Middle frontal gyrus (tissue), 1 donor: Measurements from ENCODE around the gene INO80D.
A peak's percentile ranks its signal among the peaks of the same experiment; 100 is the strongest.
"Not testable (repeated sequence)": the region's sequence is repeated elsewhere in the genome, so short reads cannot be mapped to it uniquely, and the experiment has no call there.

Experiments used
- DNase-seq: peaks from one replicate; pipeline ENCODE4 v3.0.0-alpha.2; 2015; ENCODE audit warnings: low spot score; ENCODE audit errors: extremely low spot score

The INO80D gene, protein sequence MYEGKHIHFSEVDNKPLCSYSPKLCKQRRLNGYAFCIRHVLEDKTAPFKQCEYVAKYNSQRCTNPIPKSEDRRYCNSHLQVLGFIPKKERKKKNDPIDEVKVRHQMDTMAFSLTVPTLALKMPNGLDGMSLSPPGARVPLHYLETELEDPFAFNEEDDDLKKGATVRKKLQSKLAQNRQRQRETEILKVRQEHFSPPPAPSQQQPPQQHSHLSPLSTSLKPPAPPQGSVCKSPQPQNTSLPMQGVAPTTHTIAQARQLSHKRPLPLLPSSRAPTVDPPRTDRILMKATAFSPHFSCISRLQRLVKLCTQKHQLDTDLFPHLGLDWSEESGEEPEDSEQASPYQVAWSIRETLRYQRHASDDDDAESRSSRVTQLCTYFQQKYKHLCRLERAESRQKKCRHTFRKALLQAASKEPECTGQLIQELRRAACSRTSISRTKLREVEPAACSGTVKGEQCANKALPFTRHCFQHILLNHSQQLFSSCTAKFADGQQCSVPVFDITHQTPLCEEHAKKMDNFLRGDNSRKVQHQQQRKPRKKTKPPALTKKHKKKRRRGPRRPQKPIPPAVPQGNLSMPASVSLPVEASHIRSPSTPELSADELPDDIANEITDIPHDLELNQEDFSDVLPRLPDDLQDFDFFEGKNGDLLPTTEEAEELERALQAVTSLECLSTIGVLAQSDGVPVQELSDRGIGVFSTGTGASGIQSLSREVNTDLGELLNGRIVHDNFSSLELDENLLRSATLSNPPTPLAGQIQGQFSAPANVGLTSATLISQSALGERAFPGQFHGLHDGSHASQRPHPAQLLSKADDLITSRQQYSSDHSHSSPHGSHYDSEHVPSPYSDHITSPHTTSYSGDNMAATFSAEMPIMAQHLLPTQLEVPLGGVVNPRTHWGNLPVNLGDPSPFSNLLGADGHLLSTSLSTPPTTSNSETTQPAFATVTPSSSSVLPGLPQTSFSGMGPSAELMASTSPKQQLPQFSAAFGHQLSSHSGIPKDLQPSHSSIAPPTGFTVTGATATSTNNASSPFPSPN

DNA sequence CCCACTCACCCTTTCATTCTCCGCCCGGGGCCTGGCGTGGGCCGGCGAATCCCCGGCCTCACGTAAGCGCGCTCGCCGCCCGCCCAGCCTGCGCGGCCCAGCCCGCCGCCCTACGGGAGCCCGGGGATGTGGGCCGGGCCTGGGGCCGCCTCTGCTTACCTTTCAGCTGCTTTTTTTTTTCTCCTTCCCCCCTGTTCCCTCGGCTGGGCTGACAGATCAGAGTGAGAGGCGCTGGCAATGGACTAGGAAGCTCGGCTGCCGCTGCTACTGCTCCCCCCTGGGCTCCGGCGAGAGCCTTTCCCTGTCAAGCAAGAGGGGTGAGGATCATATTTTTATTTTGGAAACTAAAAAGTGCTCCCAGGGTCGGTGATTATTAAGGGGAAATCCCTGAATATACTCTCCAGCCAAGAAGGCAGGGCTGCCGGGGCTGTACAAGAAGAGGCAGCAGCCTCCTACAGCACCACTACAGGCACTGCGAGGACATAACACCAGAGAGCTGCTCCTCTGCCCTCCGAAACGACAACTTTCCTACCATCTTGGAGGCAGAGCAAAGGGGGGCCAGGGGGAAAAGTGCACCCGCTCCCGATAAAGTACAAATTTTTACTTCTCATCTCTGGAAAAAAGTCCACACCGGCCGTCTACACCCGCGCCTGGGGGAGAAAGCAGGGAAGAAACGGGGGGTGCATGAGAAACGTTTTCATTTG, at the start of gene INO80D:
Gene INO80D, minus strand, starts transcription at position 433 of the 704 bp plus-strand sequence. CDS start 23,158 bp downstream, outside the sequence.
- DNase-seq: peak; percentile 56

GRCh38 chr2:206127656-206128055, 41.7 kb upstream of the INO80D start:
- DNase-seq: no peak

- DNase-seq: no peak
Observed at GRCh38 chr2:206125901-206126300, 39.9 kb upstream of the INO80D start.

DNA sequence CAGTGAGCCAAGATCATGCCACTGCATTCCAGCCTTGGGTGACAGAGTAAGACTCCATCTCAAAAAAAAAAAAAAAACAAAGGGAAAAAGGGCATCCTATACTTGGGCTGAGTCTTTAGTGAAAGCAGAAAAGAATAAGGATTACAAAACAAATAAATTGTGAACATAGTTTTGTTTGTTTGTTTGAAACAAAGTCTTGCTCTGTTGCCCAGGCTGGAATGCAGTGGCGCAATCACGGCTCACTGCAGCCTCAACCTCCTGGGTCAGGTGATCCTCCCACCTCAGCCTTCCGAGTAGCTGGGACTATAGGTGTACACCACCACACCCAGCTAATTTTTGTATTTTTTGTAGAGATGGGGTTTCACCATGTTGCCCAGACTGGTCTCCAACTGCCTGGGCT, 36.6 kb upstream of the INO80D start:
- DNase-seq: not testable (repeated sequence)

GRCh38 chr2:206116278-206116677, 30.3 kb upstream of the INO80D start:
- DNase-seq: no peak

DNA sequence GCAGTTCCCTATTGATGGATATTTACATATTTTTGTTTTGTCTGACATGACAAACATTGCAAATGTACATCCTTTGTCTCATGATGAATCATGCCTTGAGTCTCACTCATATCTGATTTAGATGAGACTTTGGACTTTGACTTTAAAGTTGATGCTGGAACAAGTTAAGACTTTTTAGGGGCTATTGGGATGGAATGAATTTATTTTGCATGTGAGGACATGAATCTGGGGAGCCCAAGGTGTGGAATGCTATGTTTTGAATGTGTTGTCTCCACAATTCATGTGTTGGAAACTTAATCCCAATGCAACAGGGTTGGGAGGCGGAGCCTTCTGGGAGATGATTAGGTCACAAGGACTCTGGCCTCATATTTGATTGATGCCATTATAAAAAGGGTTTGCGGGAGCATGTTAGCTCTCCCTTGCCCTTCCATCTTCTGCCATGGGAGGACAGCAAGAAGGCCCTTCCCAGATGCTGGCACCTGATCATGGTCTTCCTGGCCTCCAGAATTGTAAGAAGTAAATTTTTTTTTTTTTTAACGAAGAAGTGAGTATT, 29.1 kb upstream of the INO80D start:
- no peak for DNase-seq

DNA sequence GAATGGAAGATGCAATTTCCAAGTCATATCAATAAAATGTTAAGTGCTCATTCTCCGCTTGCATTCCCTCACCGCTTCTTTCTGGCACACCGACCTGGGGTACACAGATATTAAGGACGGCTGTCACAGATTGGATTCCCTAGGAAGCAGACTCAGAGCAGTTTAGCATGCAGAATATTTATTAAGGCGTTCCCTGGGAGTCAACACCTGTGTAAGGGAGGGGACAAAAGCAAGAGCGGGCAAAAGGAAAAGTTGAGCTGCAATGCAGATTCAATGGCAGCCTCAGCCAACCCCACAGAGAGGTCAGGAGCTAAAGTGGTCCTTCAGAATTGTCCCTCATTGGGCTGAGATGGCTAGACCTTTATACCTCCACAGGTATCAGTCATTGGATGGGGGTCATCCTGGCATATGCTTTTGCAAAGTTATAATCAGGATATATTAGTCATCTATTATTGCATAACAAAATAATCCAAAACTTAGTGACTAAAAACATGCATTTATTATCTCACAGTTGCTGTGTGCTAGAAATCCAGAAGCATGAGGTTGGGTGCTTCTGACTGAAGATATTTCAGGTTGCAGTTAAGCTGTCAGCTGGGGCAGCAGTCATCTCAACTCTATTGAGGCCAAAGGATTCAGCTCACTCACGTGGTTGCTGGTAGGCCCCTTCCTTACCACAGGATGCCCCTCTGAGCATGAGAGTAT, 27.0 kb upstream of the INO80D start:
- DNase-seq: no peak

GRCh38 chr2:206112108-206112507, 26.1 kb upstream of the INO80D start:
- DNase-seq: no peak

DNA sequence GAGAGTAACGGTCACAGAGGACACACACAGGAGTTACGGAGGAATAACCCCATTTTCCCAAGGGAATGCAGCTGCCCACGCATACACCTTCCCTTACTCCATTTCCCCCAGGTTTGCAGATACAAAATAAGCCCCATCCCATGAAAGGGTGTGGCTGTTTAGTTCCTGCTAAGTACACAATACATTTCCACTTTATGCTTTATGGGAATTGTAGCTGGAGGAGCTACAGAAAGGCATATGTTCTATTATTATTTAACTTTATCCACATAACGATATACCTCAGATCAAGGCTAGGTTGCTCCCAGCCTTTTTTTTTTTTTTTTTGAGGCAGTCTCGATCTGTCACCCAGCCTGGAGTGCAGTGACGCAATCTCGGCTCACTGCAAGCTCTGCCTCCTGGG, 22.7 kb upstream of the INO80D start:
- DNase-seq: no peak

DNA sequence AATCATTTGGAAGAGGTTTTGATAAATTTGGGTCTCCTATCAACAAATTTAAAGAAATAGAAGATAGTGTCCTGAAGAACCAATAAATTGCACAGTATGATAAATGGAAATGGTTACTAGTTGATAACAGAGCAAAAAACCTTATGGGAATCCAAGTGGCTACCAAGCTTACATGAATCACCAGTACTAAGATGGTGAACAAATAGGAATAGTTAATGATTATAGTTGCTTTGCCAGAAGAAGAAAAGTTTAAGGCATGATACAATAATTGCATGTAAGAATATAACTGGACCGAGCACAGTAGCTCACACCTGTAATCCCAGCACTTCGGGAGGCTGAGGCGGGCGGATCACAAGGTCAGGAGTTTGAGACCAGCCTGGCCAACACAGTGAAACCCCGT, 19.6 kb upstream of the INO80D start:
- DNase-seq: no peak

DNA sequence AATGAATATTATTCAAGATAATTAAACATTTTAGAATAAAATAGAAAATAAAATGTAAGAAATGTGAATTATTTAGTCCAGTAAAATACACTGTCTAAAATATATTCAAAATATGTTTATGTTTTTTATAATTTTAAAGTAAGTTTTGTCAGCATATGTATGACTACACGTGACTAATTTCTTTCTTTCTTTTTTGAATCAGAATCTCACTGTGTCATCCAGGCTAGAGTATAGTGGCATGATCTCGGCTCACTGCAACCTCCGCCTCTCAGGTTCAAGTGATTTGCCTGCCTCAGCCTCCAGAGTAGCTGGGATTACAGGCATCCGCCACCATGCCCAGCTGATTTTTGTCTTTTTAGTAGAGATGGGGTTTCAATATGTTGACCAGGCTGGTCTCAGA, 19.1 kb upstream of the INO80D start:
- DNase-seq: no peak

DNA sequence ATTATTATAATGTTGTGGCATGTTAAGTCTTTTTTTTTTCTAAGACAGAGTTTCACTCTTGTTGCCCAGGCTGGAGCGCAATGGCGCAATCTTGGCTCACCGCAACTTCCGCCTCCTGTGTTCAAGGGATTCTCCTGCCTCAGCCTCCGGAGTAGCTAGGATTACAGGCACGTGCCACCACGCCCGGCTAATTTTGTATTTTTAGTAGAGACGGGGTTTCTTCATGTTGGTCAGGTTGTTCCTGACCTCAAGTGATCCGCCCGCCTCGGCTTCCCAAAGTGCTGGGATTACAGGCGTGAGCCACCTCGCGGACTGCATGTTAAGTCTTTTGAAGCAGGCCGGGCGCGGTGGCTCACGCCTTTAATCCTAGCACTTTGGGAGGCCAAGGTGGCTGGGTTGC, 12.9 kb upstream of the INO80D start:
- DNase-seq: not testable (repeated sequence)

GRCh38 chr2:206098471-206098870, 12.5 kb upstream of the INO80D start:
- no peak for DNase-seq

DNA sequence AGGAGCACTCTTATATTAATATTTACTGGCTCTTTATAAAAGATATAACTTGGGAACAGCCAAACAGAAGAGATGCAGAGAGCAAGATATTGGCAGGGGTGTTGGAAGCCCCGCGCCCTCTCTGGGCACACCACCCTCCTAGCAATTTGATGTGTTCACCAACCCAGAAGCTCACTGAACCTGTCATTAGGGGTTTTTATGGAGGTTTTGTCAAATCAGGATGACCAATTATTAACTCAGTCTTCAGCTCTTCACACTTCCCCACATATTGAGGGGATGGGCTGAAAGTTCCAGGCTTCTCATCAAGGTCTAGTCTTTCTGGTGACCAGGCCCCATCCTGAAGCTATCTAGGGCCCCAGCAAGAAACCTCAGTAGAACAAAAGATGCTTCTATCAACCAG, 10.9 kb upstream of the INO80D start:
- no peak for DNase-seq

- DNase-seq: no peak
Observed at GRCh38 chr2:206095536-206096332, 9.8 kb upstream of the INO80D start.

GRCh38 chr2:206092297-206092696, 6.3 kb upstream of the INO80D start:
- no peak for DNase-seq

DNA sequence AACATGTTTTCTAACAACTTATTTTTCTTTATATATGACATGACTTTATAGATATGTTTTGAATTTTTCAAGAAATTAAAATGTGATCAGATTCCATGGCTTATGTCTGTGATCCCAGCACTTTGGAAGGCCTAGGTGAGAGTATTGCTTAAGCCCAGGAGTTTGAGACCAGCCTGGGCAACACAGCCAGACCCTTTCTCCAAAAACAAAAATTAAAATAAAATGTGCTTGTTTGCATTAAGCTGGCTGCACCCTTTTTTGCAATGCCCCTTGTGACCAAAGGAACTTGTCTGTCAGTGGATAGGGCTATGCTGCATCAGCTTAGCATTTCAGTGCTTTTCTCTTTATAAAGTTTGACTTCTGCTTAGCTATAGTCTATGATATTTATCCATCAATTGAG, 2.3 kb upstream of the INO80D start:
- no peak for DNase-seq

DNA sequence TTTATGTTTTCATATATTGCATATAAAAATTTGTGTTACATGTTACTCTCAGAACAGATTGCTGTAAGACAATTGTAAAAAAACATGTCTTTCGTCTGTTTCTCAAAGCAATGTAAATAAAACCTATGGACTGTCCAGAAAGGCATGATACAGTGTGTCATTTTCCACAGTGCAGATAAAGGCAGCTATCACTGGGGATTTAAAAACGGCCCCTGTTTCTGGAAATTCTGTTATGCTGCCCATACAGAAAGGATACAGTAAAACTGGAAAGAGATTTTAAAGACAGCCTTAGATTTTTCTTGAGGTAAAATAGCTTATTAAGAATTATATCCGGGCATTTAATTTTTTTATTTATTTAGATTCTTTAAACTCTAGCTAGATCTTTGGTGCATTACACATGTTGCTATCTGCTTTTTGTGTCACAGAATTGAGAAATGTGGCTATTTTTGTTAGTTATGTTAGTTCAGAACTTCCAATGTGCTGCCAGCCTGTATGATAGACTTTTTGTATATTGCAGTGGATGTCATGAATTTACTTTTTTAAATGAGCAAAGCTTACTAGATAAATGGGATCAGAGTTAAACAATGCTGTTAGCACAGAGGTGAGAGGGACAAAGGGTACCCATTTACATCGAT, 859 bp upstream of the INO80D start:
- DNase-seq: no peak
